Measurements from ENCODE around the gene MAST4. TPM values are rescaled to one million over a fixed set of nuclear protein-coding genes. Genes with fewer than 3 reads are reported as not detected.
"Not testable (repeated sequence)": the region's sequence is repeated elsewhere in the genome, so short reads cannot be mapped to it uniquely, and the experiment has no call there.

The MAST4 gene
- total and polyA plus RNA-seq, 8 donors, result 5.9 to 29.7 (median 10.0) TPM

DNA sequence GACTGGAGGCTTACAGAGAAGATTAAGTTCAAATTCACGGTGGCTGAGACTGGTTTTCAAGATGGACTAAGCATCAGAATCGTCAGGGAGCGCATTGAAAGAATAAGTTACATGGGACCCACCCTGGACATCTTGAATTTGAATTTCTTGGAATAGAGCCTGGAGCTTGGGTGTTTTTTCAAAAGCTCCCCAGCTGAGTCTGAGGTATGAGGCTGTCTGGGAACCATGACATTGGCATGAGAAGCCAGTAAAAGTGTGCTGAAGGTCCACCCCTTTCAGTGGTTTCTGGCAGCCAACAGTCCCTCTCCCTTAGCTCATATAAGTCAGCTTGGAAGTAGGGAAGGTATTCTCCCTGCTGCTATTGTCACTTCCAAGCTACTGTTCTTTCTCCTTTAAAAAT lies 97.8 kb downstream of the MAST4 start:
- H3K36me3 ChIP-seq, result no peaks in the 10 kb centered on the region
- H3K4me1 ChIP-seq, result peaks cover 8 to 14% (median 9%) of the 10 kb centered on the region in 3 donors
- no peaks in the 10 kb centered on the region for H3K27me3 ChIP-seq
- TF ChIP-seq, protein P1, sequence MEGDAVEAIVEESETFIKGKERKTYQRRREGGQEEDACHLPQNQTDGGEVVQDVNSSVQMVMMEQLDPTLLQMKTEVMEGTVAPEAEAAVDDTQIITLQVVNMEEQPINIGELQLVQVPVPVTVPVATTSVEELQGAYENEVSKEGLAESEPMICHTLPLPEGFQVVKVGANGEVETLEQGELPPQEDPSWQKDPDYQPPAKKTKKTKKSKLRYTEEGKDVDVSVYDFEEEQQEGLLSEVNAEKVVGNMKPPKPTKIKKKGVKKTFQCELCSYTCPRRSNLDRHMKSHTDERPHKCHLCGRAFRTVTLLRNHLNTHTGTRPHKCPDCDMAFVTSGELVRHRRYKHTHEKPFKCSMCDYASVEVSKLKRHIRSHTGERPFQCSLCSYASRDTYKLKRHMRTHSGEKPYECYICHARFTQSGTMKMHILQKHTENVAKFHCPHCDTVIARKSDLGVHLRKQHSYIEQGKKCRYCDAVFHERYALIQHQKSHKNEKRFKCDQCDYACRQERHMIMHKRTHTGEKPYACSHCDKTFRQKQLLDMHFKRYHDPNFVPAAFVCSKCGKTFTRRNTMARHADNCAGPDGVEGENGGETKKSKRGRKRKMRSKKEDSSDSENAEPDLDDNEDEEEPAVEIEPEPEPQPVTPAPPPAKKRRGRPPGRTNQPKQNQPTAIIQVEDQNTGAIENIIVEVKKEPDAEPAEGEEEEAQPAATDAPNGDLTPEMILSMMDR (IDR thresholded peaks at IDR 0.05), result no peak
- no peaks in the 10 kb centered on the region for H3K9me3 ChIP-seq
- DNase-seq (no peak), FAIRE-seq (no peak), ATAC-seq (no peak)
- H3K27ac ChIP-seq, result no peak overlapping the region
- intact Hi-C loops (cut with DNase I), result no loop called here
- H3K4me3 ChIP-seq, result no peak overlapping the region
- 91 to 92% methylated on average over 3 of the region's 3 CpGs for WGBS, 2 donors

DNA sequence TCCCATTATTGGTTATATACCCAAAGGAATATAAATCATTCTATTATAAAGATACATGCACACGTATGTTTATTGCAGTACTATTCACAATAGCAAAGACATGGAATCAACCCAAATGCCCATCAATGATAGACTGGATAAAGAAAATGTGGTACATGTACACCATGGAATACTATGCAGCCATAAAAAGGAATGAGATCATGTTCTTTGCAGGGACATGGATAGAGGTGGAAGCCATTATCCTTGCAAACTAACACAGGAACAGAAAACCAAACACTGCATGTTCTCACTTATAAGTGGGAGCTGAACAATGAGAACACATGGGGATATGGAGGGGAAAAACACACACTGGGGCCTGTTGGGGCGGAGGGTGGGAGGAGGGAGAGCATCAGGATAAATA lies 99.6 kb downstream of the MAST4 start:
- H3K9me3 ChIP-seq; ATAC-seq; H3K27ac ChIP-seq; H3K36me3 ChIP-seq; intact Hi-C loops (cut with DNase I); DNase-seq; H3K4me3 ChIP-seq; H3K4me1 ChIP-seq; FAIRE-seq; H3K27me3 ChIP-seq: not testable (repeated sequence)
- 92 to 97% methylated on average over 2 of the region's 2 CpGs for WGBS, 2 donors

DNA sequence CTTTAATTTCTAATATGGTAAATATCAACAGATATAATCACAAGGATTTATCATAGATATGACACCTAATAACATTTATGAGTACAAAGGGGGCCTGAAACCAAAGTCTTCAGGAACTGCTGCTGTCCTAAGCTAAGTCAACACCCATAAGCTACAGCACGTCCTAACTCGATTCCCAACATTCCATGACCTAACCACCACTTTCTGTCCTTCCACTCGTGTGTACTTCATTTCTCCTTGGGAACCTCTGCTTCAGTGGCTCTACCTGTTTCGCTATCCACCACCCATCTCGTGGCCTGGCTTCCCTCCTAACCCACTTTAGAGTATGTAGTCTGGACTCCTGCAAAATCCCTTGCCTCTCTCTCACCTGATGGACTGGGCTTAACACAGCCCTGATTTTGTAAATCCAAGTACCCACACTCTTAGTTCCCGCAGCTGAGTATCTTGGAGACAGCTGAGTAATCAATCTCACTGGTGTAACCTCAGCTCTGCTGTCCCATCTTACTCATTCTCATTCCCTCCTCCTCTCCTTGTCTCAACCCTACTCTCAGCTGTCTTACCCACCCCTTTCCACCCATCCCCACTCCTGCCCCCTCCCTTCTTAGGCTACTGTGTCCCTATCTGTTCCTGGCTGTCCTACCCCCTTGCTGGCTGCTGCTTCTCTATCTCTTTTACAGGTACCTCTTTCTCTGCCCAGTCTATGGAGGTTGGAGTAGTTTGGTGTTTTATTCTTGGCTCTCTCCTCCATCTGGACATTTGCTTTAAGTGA lies 101.8 kb downstream of the MAST4 start:
- Histone ChIP-seq H3K4me1 (no peaks in the 10 kb centered on the region), H3K4me3 (no peak overlapping the region), H3K27ac (no peak overlapping the region), H3K27me3 (no peaks in the 10 kb centered on the region), H3K36me3 (no peaks in the 10 kb centered on the region), H3K9me3 (no peaks in the 10 kb centered on the region)
- intact Hi-C loops (cut with DNase I), result no loop called here
- ATAC-seq, result no peak
- WGBS, 2 donors, result 65 to 80% methylated on average over 6 of the region's 6 CpGs
- FAIRE-seq, result no peak
- TF ChIP-seq, protein P1 (IDR thresholded peaks at IDR 0.05), result no peak
- no peak for DNase-seq

DNA sequence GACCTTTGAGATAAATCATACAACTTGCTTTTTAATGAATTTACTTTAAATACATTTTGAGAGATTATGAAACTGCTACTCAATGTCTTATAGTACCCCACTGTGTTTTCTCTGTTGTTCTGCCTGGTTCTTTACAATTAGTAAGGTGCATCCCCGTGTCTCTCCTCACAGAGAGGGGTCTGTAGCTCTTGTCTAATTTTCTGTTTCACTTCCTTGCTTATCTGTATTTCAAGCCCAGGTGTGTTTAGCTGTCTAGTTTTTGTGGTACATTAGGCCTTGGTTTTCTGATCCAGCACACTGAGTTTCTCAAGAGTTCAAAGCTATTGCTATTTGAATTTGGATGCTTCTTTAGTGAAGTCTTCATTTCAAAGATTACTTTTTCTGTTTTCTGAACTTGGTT lies 105.1 kb downstream of the MAST4 start:
- DNase-seq, result no peak
- 94 to 100% methylated on average over 1 of the region's 1 CpG for WGBS, 2 donors
- Histone ChIP-seq H3K4me1 (no peaks in the 10 kb centered on the region), H3K9me3 (no peaks in the 10 kb centered on the region), H3K4me3 (no peak overlapping the region), H3K27ac (no peak overlapping the region), H3K36me3 (no peaks in the 10 kb centered on the region), H3K27me3 (no peaks in the 10 kb centered on the region)
- FAIRE-seq, result no peak
- TF ChIP-seq, protein P1 (IDR thresholded peaks at IDR 0.05), result no peak
- intact Hi-C loops (cut with DNase I), result no loop called here
- no peak for ATAC-seq

DNA sequence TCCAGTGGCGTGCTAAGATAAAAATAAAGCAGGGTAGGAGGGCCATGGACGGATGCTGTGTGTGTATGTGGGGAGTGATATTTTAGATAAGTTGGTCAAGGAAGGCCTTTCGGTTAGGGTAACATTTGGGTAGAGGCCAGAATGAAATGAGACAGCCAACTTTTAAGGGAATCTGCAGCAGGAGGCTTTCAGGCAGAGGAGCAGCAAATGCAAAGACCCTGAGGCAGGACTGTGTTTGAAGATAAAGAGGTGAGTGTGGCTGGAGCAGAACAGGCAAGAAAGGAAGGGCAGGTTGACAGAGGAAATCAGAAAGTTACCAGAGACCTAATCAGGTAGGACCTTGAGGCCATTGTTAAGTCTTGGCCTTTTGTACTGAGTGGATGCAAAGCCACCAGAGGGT lies 106.2 kb downstream of the MAST4 start:
- intact Hi-C loops (cut with DNase I), result no loop called here

More for the DNA sequence above, 106.2 kb downstream of the MAST4 start:
- Histone ChIP-seq H3K27me3 (no peaks in the 10 kb centered on the region), H3K4me3 (no peak overlapping the region), H3K27ac (no peak overlapping the region), H3K4me1 (no peaks in the 10 kb centered on the region), H3K9me3 (no peaks in the 10 kb centered on the region), H3K36me3 (no peaks in the 10 kb centered on the region)
- TF ChIP-seq, protein P1 (IDR thresholded peaks at IDR 0.05), result no peak
- ATAC-seq, result no peak
- no peak for FAIRE-seq
- DNase-seq, result no peak
- WGBS, 2 donors, result 91 to 93% methylated on average over 3 of the region's 3 CpGs

Data from pancreas (tissue), 10 donors.